Activated naive CD8-positive, alpha-beta T cell treated with anti-CD3 and anti-CD28 coated beads, Interleukin-2, amount 10 ng/mL, durations not matched to agents 7 days and 5 days (primary cell): ENCODE measurements around the gene SNRNP70. TPM values are rescaled to one million over a fixed set of nuclear protein-coding genes. Genes with fewer than 3 reads are reported as not detected.
"Not testable (repeated sequence)": the region's sequence is repeated elsewhere in the genome, so short reads cannot be mapped to it uniquely, and the experiment has no call there.

Experiments
- ATAC-seq: fragments of 150-1000 bp; cut with Tn5 transposase; one replicate; pipeline ENCODE4 v1.10.0; 2021; ENCODE audit warnings: low read depth, moderate library complexity
- POLR2A ChIA-PET: fragments of 350-600 bp; sonication (Branson Sonifier 250); formaldehyde crosslinking; loops from one replicate; lab custom pipeline; 2021; ENCODE audit warnings: antibody characterized with exemption; lab: Charles Lee
- DNase-seq: peaks from one replicate; pipeline ENCODE4 v3.0.0; 2021
- H3K27ac Mint-ChIP-seq: one replicate; pipeline ENCODE4 v1.8.0; 2022; ENCODE audit warnings: mild to moderate bottlenecking, mixed read lengths
- H3K27me3 Mint-ChIP-seq: one replicate; pipeline ENCODE4 v1.8.0; 2022; ENCODE audit warnings: mild to moderate bottlenecking, moderate library complexity, mixed read lengths
- H3K36me3 Mint-ChIP-seq: one replicate; pipeline ENCODE4 v1.8.0; 2021; ENCODE audit warnings: mild to moderate bottlenecking, mixed read lengths
- H3K4me1 Mint-ChIP-seq: one replicate; pipeline ENCODE4 v1.8.0; 2021; ENCODE audit warnings: mixed read lengths
- H3K4me3 Mint-ChIP-seq: one replicate; pipeline ENCODE4 v1.8.0; 2022; ENCODE audit warnings: mild to moderate bottlenecking, moderate library complexity, mixed read lengths
- H3K9me3 Mint-ChIP-seq: one replicate; pipeline ENCODE4 v1.8.0; 2021; ENCODE audit warnings: mixed read lengths
- total RNA-seq, 2 experiments: library from RNA; stranded (reverse); gene quantifications; one replicate each; pipeline ENCODE4 v1.2.3, GENCODE V29; 2021

SNRNP70 gene
- total RNA-seq, 2 experiments from 2014 or later: 321 to 328 TPM

DNA sequence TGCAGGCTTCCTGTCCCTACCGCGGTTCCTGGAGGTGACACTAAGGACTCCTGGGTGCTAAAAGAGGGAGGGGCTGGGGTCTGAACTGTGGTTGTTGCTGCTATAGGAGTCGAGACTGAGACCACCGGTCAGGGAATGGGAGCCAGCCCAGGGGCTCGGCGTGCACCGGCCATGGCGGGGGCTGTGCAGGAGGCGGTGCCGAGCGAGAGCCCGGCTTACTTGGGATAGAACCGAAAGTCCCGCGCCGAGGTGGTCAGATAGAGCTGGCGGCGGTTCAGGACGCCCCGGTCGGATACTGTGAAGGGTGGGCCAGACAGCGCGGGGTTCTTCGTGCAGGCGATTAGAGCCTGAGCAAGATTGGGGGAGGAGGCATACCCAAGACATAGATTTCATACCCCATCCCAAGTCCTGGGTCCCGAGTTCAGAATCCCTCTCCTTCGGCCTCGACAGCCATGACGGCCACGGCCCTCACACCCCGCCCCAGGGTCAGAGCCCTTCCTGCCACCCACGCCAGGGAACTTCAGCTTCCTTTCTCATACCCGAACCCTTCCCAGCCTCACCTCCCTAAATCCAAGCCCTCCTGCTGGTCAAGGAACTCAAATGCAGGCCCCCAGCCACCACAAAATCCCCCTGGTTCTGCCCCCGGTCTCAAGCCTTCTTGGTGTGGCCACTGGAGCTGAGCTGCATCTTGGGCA lies 28.2 kb upstream of the SNRNP70 start:
- ATAC-seq, H3K9me3 Mint-ChIP-seq, DNase-seq, POLR2A ChIA-PET, H3K36me3 Mint-ChIP-seq, H3K27ac Mint-ChIP-seq: not testable (repeated sequence)
- H3K27me3 Mint-ChIP-seq: peaks cover 56% of the 10 kb centered on the region
- H3K4me3 Mint-ChIP-seq: peak overlapping the region; percentile 70
- peaks cover 11% of the 10 kb centered on the region for H3K4me1 Mint-ChIP-seq

GRCh38 chr19:49057636-49058234 lies 27.5 kb upstream of the SNRNP70 start, which contains the start of gene CGB7:
CGB7 (minus strand) TSS chr19:49057749; CDS start chr19:49055375, 2,374 bp downstream.
- Mint-ChIP-seq H3K9me3 (no peaks in the 10 kb centered on the region), H3K27me3 (peaks cover 57% of the 10 kb centered on the region), H3K4me1 (peaks cover 11% of the 10 kb centered on the region), H3K27ac (no peak within 1 kb of the TSS), H3K36me3 (no peaks in the 10 kb centered on the region), H3K4me3 (peak within 1 kb of the TSS; percentile 70)
- POLR2A ChIA-PET: no interaction called here
- ATAC-seq (no peak), DNase-seq (peak; percentile 52)

GRCh38 chr19:49058562-49058961 lies 26.7 kb upstream of the SNRNP70 start:
- peaks cover 11% of the 10 kb centered on the region for H3K4me1 Mint-ChIP-seq
- no peak for ATAC-seq
- peaks cover 65% of the 10 kb centered on the region for H3K27me3 Mint-ChIP-seq
- no peaks in the 10 kb centered on the region for H3K36me3 Mint-ChIP-seq
- DNase-seq: no peak
- no peak overlapping the region for H3K4me3 Mint-ChIP-seq
- H3K27ac Mint-ChIP-seq: no peak overlapping the region
- no peaks in the 10 kb centered on the region for H3K9me3 Mint-ChIP-seq
- POLR2A ChIA-PET: no interaction called here

GRCh38 chr19:49059053-49059452 lies 26.2 kb upstream of the SNRNP70 start:
- no peak for DNase-seq
- POLR2A ChIA-PET: no interaction called here
- no peaks in the 10 kb centered on the region for H3K9me3 Mint-ChIP-seq
- H3K27ac Mint-ChIP-seq: no peak overlapping the region
- peaks cover 70% of the 10 kb centered on the region for H3K27me3 Mint-ChIP-seq
- ATAC-seq: no peak
- no peak overlapping the region for H3K4me3 Mint-ChIP-seq
- H3K4me1 Mint-ChIP-seq: peaks cover 11% of the 10 kb centered on the region
- no peaks in the 10 kb centered on the region for H3K36me3 Mint-ChIP-seq

DNA sequence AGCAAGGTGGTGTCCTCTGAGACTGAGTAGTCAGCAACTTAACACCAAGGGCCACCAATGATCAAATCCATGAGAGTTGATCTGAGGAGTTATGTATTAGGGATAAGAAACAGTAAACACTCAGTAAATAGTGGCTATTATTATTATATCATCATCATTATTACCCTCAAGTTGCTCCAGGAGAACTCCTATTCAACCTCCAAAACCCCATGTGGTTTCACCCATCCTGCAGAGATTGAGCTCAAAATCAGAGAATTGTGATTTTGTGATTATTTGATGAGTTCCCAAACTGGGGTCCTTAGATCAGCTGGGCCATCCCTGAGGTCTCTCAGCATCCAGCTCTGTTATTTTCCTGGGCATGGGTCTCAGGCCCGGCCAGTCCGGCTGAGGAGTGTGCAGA lies 24.3 kb upstream of the SNRNP70 start:
- H3K4me1 Mint-ChIP-seq: peaks cover 11% of the 10 kb centered on the region
- no peak overlapping the region for H3K4me3 Mint-ChIP-seq
- ATAC-seq (no peak), DNase-seq (no peak)
- no peaks in the 10 kb centered on the region for H3K9me3 Mint-ChIP-seq
- no peak overlapping the region for H3K27ac Mint-ChIP-seq
- H3K27me3 Mint-ChIP-seq: peaks cover 83% of the 10 kb centered on the region
- no peaks in the 10 kb centered on the region for H3K36me3 Mint-ChIP-seq
- POLR2A ChIA-PET: interaction anchor here (1.4 kb wide), 1 partner anchor 9 kb away, joined by 3 read pairs; no protein-coding TSS in a partner anchor

DNA sequence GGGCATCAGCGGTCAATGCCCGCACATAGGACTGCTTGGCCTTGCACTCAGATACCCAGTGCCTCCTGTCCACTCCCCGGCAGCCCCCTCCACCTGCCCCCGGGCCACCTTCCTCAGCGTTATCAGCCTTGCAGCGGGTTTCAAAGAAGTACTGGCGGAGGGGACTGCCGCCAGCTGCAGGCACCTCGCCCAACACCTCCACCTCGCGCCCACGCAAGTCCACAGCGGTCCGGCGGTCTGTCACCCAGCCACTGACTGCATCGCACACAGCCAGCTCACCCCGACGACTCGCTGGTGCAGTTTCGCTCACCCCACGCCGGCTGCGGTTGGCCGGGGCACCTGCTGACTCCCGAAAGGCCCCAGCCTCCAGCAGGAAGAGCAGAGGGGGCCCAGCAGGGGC lies 23.8 kb upstream of the SNRNP70 start:
- POLR2A ChIA-PET: no interaction called here
- ATAC-seq (no peak), DNase-seq (no peak)
- Mint-ChIP-seq H3K4me1 (peaks cover 11% of the 10 kb centered on the region), H3K9me3 (no peaks in the 10 kb centered on the region), H3K4me3 (no peak overlapping the region), H3K27ac (no peak overlapping the region), H3K36me3 (no peaks in the 10 kb centered on the region), H3K27me3 (peaks cover 83% of the 10 kb centered on the region)

DNA sequence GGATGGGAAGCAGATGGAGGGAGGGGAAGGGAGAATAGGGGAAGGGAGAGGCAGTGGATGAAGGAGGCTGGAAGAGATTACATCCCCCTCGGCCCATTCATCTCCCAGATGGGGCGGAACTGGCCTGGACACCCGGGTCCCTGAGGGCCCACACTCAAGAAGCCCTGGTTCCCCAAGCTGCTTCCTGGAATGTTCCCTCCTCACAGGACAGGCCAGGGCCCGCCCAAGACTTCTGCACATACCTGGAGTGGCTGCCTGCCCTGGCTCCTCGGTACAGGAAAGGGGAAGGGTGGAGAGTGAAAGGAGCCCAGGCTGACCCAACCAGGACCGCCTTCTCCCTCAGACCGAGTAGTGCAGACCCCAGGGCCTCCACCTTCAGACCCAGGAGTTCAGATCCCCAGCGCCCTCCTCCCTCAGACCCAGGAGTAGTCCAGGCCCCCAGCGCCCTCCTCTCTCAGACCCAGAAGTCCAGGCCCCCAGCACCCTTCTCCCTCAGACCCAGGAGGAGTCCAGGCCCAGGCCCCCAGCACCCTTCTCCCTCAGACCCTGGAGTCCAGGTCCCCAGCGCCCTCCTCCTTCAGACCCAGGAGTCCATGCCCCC lies 21.1 kb upstream of the SNRNP70 start:
- no peak for DNase-seq
- POLR2A ChIA-PET: no interaction called here
- no peak for ATAC-seq
- H3K9me3 Mint-ChIP-seq: no peaks in the 10 kb centered on the region
- no peaks in the 10 kb centered on the region for H3K36me3 Mint-ChIP-seq
- no peaks in the 10 kb centered on the region for H3K4me1 Mint-ChIP-seq
- H3K27ac Mint-ChIP-seq: no peak overlapping the region
- peaks cover 82% of the 10 kb centered on the region for H3K27me3 Mint-ChIP-seq
- H3K4me3 Mint-ChIP-seq: no peak overlapping the region

DNA sequence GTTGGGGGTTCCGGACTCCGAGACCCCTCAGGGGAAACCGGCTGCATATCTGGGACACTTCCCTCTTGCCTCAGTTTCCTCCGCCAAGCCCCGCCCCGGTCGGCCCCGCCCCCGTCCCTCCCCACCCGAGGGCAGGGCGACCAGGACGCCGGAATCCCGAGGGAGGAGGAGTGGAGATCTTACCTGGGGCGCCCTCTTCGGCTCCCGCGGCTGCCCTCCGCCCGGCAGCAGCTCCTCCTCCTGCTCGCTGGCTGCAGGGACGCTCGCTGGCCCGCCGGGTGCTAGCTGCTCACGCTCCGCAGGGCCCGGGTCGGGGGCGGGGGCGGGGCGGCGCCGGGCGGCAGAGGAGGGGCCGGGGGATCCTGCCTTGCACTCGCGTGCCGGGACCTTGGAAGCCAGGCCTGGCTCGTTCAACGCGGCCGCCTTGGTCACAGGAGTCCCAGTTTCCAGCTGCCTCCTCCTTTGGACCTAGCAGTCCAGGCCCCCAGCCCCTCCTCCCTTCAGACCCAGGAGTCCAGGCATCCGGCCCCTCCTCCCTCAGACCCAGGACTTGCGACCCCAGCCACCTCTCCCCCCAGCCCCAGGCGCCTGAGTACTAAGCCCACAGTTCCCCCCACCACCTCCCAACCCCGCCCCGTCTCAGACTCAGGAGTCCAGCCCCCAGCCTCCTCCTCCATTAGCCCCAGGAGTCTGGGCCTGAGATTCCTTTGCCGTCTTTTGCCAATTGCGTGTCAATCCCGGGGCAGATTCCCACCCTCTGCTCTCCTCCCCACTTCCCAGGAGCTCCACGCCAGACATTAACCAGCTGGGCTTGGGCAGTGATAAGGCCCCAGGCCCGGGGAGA lies 20.3 kb upstream of the SNRNP70 start, which contains the start of gene NTF4:
NTF4 (minus strand) TSS at position 51 of the 844 bp plus-strand sequence. CDS start 2,821 bp downstream, outside the sequence.
- Mint-ChIP-seq H3K27me3 (peaks cover 82% of the 10 kb centered on the region), H3K27ac (no peak within 1 kb of the TSS), H3K36me3 (no peaks in the 10 kb centered on the region), H3K4me3 (no peak within 1 kb of the TSS), H3K9me3 (peaks cover 3% of the 10 kb centered on the region), H3K4me1 (no peaks in the 10 kb centered on the region)
- DNase-seq (no peak), ATAC-seq (no peak)
- POLR2A ChIA-PET: no interaction called here

DNA sequence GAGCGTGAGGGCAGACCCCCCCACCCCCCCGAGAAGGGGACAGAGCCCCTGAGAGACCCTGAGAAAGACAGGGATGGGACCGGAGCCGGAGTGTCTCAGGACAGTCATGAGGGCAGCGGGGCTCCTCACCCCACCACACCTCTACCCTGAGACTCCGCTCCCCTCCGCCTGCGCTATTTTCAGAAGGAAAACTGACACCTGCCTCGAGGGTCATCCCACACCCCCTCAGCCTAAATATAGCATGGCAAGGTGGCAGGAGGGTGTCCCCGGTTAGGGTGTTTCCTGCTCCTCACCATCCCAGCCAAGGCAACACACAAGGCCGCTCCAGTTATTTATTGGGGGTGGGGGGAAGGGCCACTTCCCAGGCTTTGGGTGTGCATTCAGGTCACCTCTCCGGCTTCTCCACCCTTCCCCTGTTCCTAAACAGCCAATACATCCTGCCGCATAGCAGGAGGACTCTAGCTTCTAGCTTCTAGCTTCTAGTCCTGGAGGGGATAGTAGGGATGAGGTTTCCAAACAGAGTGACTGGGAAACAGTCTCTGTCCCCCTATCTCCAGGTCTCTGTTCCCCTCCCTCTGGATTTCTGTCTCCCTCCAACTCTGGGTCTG lies 19.2 kb upstream of the SNRNP70 start:
- POLR2A ChIA-PET: no interaction called here
- H3K27me3 Mint-ChIP-seq: peaks cover 78% of the 10 kb centered on the region
- DNase-seq (no peak), ATAC-seq (no peak)
- no peak overlapping the region for H3K27ac Mint-ChIP-seq
- peaks cover 3% of the 10 kb centered on the region for H3K9me3 Mint-ChIP-seq
- H3K4me3 Mint-ChIP-seq: no peak overlapping the region
- no peaks in the 10 kb centered on the region for H3K4me1 Mint-ChIP-seq
- H3K36me3 Mint-ChIP-seq: no peaks in the 10 kb centered on the region

DNA sequence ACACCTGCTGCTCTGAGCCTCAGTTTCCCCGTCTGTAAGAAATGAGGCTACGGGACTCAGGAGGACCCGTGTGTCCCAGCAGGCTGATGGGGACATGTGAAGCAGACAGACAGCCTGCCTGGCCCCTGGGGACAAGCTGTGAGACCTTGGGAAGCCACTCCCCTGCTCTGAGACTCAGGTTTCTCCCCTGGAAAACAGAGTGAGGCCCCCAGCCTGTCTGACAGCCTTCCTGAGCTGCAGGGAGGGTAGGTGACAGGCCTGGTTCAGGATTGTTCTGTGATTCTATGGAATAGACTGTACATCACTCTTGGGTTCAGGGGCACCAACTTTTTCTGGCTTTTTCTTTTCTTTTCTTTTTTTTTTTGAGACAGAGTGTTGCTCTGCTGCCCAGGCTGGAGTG lies 17.7 kb upstream of the SNRNP70 start:
- Mint-ChIP-seq H3K4me3 (no peak overlapping the region), H3K4me1 (no peaks in the 10 kb centered on the region), H3K27ac (no peak overlapping the region), H3K36me3 (no peaks in the 10 kb centered on the region), H3K27me3 (peaks cover 77% of the 10 kb centered on the region), H3K9me3 (peaks cover 3% of the 10 kb centered on the region)
- POLR2A ChIA-PET: no interaction called here
- no peak for ATAC-seq
- no peak for DNase-seq

DNA sequence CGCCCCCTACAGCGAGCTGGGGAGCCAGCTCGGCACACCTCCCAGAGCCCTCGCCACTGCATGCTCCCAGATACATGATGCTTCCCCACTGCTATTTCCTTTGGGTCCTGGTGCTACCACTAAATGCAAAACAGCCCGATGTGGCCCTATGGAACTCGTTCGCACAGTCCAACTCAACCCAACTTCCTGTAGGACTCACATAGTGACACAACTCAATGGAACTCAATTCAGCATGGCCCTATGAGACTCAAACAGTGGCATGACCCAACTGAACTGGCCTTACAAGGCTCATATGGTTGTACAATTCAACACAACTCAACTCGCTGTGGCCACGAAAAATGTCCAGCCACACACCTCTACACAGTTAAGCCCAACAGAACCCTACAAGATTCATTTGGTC lies 16.2 kb upstream of the SNRNP70 start:
- Mint-ChIP-seq H3K4me3 (no peak overlapping the region), H3K36me3 (peaks cover 2% of the 10 kb centered on the region), H3K4me1 (peaks cover 6% of the 10 kb centered on the region), H3K27me3 (peaks cover 79% of the 10 kb centered on the region), H3K9me3 (peaks cover 3% of the 10 kb centered on the region), H3K27ac (no peak overlapping the region)
- ATAC-seq (no peak), DNase-seq (no peak)
- POLR2A ChIA-PET: interaction anchor here (1.2 kb wide), 1 partner anchor 9 kb away, joined by 3 read pairs; no protein-coding TSS in a partner anchor

DNA sequence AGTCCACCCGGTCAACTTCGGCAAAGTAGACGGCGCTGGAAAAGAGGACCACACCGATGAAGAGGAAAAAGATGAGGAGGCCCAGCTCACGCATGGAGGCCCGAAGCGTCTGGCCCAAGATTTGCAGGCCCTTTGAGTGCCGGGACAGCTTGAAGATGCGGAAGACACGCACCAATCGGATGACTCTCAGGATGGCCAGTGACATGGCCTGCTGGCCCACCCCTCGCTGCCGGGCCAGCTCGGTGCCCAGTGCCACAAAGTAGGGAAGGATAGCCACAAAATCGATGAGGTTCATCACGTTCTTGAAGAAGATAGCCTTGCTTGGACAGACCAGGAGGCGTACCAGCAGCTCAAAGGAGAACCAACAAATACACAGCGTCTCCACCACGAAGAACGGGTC lies 14.8 kb upstream of the SNRNP70 start:
- peaks cover 76% of the 10 kb centered on the region for H3K27me3 Mint-ChIP-seq
- no peak for ATAC-seq
- peaks cover 6% of the 10 kb centered on the region for H3K4me1 Mint-ChIP-seq
- H3K36me3 Mint-ChIP-seq: peaks cover 2% of the 10 kb centered on the region
- peaks cover 3% of the 10 kb centered on the region for H3K9me3 Mint-ChIP-seq
- DNase-seq: no peak
- no peak overlapping the region for H3K4me3 Mint-ChIP-seq
- POLR2A ChIA-PET: interaction anchor here (1.2 kb wide), 1 partner anchor 10 kb away, joined by 3 read pairs; no protein-coding TSS in a partner anchor
- no peak overlapping the region for H3K27ac Mint-ChIP-seq
